ENCODE measurements around the gene ECPAS.

DNA sequence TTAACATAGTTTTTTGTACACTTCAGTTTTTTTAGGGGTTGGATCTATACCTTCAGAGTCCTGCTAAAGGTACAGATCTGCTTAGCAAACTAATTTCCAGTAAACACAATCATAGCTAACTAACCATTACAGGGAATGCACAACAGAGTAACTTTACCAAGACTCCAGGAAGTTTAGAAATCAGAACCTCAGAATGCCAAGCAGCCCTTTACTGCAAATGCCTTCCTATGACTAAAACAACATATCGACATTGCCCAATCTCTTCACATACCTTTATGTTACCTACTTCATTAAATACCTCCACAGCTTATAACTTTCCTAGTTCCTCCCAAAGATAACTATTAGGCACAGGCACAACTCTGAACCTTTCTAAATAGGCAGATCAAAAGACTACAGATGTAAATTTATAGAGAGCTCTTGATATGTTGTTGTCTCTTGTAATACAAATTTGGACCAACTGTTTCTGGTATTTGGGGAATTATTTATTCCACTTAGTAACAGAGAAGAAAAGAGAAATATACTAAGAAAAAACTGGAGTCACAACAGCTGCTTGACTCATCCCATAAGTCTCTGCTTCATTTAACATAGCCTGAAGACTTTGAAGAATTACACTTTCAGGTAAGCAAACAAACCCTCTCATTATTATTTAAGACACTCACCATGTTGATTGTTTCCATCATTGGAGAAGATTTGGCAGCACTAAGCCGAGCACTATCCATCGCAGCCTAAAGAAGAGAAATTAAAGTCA is 108.2 kb downstream of the ECPAS start:
- TF ChIP-seq POLR2AphosphoS5 (IDR thresholded peaks at IDR 0.05; ENCODE audit: low read depth, low read length) (no peak), REST (IDR thresholded peaks at IDR 0.05; ENCODE audit: low read depth) (no peak), JUND (IDR thresholded peaks at IDR 0.05) (no peak), CEBPB (IDR thresholded peaks at IDR 0.05; ENCODE audit: low read depth) (no peak)
- TF ChIP-seq, protein P1, sequence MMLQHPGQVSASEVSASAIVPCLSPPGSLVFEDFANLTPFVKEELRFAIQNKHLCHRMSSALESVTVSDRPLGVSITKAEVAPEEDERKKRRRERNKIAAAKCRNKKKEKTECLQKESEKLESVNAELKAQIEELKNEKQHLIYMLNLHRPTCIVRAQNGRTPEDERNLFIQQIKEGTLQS (IDR thresholded peaks at IDR 0.05) = no peak

All from HCT116 (cell line).